Activated CD4-positive, alpha-beta memory T cell treated with anti-CD3 and anti-CD28 coated beads, Interleukin-2, amount 10 ng/mL, durations not matched to agents 7 days and 5 days (primary cell): ENCODE data around the gene MAST4. TPM values are rescaled to one million over a fixed set of nuclear protein-coding genes. Genes with fewer than 3 reads are reported as not detected.

ENCODE experiments used
- CTCF ChIA-PET: fragments of 350-600 bp; sonication (Branson Sonifier 250); formaldehyde crosslinking; loops from one replicate; lab custom pipeline; 2021; ENCODE audit warnings: antibody characterized with exemption, inconsistent platforms; lab: Charles Lee
- POLR2A ChIA-PET: fragments of 350-600 bp; sonication (Branson Sonifier 250); formaldehyde crosslinking; loops from one replicate; lab custom pipeline; 2021; ENCODE audit warnings: antibody characterized with exemption; lab: Charles Lee
- DNase-seq: peaks from one replicate; pipeline ENCODE4 v3.0.0-alpha.2; 2020
- H3K27ac Mint-ChIP-seq: one replicate; pipeline ENCODE4 v1.8.0; 2021; ENCODE audit warnings: mild to moderate bottlenecking, mixed read lengths
- H3K27me3 Mint-ChIP-seq: one replicate; pipeline ENCODE4 v1.8.0; 2021; ENCODE audit warnings: mixed read lengths
- H3K36me3 Mint-ChIP-seq: one replicate; pipeline ENCODE4 v1.8.0; 2021; ENCODE audit warnings: low read depth, mixed read lengths
- H3K4me1 Mint-ChIP-seq: one replicate; pipeline ENCODE4 v1.8.0; 2021; ENCODE audit warnings: mixed read lengths
- H3K4me3 Mint-ChIP-seq: one replicate; pipeline ENCODE4 v1.8.0; 2021; ENCODE audit warnings: mild to moderate bottlenecking, mixed read lengths
- H3K9me3 Mint-ChIP-seq: one replicate; pipeline ENCODE4 v1.8.0; 2021; ENCODE audit warnings: mixed read lengths
- total RNA-seq, 2 experiments: library from RNA; stranded (reverse); gene quantifications; one replicate each; pipeline ENCODE4 v1.2.3, GENCODE V29; 2021

Gene MAST4
- total RNA-seq, 2 experiments from 2014 or later: 38.0 to 38.3 TPM

DNA sequence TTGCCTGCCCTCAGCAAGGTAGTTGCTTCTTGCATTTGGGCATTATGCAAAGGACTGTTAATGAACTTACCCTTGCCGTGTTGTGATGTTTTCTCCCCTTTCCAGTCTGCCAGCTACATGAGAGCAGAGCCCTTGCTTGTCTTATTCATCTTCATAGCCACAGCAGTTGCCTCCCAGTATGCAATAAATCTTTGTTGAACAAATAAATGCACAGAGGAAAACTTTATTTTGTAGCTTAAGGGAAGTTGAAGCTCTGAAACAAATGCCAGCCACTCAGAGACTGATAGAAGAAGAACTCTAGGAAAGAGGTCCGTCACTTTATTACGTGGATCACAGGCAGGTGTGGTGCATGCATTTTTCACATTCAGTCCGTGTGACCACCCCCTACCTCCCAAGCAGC is 19.7 kb downstream of the MAST4 start:
- Mint-ChIP-seq H3K27ac (no peak overlapping the region), H3K36me3 (no peaks in the 10 kb centered on the region), H3K27me3 (peaks cover 33% of the 10 kb centered on the region), H3K4me1 (peaks cover 25% of the 10 kb centered on the region), H3K9me3 (no peaks in the 10 kb centered on the region), H3K4me3 (no peak overlapping the region)
- DNase-seq: no peak
- POLR2A ChIA-PET: interaction anchor here (1.5 kb wide), 1 partner anchor 690 kb away, joined by 4 read pairs; the partner anchor contains the start of gene ERBIN
- CTCF ChIA-PET: no interaction called here

DNA sequence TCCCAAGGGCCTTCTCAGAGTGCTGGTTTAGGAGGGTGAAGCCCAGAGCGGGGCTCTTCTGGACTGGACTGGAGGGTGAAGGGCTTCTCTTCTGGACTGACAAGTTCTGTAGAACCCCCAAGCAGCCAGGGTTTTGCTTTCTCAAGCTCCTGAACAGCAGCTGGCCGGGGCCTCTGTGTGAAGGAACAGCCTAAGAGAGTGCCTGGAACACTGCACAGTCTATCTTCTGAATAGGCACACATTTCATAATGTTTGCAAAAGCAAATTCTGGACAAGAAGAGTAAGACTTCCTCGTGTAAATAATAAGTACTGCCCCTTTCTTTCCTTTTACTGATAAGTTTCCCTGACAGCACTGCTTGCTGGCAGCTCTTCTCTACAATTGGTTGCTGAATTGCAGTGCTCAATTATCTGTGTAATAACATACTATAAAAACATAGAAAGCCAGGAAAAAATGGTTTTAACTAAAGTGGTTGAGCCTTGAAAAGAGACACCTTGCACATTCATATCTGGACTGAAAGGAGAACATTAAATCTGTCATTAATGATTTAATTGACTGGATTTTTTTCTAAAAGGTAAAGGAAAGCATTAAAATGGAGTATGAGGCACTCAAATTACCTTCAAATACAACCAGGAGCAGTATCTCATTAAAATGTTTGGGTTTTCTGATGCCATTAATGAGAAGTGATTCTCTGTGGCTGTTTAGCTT is 20.5 kb downstream of the MAST4 start:
- no peak for DNase-seq
- Mint-ChIP-seq H3K9me3 (no peaks in the 10 kb centered on the region), H3K27me3 (peaks cover 32% of the 10 kb centered on the region), H3K4me3 (no peak overlapping the region), H3K36me3 (no peaks in the 10 kb centered on the region), H3K27ac (no peak overlapping the region), H3K4me1 (peaks cover 30% of the 10 kb centered on the region)
- CTCF ChIA-PET: no interaction called here
- POLR2A ChIA-PET: no interaction called here

DNA sequence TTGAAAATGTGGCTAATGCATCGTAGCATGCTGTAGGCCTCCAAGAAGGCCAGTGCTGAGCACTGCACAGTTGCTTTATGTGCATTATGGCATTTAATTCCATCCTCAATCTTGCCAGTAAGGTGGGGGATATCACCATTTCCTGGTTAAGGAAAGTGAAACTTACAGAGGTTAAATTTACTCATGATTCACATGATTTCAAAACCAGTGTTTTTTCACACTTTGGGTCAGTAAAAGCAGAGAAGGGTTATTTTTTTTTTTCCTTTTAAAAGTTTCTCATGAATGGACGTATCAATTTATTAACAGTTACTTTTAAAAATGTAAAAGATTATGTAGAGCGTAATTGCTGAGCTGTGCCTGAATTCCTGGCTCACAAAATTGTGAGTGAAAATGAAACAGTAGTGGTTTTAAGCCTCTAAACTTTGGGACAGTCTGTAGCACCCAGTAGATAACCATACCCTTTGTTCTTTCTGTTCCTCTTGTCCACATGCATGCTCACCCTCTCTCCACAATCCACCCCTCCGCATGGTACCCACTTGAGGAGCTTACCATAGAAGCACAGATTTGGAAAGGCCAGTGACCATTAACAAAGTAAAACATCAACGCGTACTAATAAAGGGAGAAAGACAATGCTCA is 21.2 kb downstream of the MAST4 start:
- Mint-ChIP-seq H3K27ac (peak overlapping the region; percentile 44), H3K9me3 (no peaks in the 10 kb centered on the region), H3K27me3 (peaks cover 30% of the 10 kb centered on the region), H3K4me1 (peaks cover 30% of the 10 kb centered on the region), H3K36me3 (no peaks in the 10 kb centered on the region), H3K4me3 (no peak overlapping the region)
- ChIA-PET CTCF (no interaction called here), POLR2A (interaction anchor here (0.6 kb wide), 1 partner anchor 436 kb away, joined by 3 read pairs; no protein-coding TSS in a partner anchor)
- DNase-seq: no peak

DNA sequence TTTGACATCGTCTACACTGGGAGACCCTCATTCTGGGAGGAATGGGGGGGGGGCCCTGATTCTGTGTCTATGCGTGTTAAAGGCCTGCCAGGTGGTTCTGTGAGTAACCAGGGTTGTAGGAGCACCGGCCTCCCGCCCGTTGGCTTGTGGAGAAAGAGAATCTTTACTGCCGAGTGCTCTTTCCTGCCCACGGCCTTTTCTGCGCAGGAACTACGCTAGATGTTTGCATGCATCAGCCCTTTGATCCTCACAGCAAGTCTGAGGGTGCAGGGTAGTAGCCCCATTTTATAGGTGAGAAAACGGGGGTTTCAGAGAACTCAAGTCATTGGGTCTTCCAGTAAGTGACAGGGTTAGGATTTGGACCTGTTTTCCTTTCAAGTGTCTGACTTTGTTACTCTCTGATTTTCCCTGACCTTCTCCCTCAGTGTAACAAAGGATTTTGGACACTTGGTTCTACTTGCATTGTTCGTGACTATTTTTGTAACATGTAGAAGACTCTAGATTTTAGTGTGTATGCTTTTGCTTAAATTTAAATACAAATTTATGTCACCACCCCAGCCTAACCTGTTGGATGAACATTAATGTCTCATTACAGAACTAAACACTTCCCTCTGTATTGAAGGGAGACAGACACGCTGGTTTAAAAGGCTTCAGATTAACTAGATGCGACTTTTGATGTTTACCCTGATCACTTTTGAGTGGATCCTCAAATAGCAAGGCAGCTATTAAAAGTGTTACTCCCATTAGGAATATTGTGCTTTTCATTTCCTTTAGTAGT is 22.0 kb downstream of the MAST4 start:
- CTCF ChIA-PET: interaction anchor here (0.6 kb wide), 1 partner anchor 293 kb away, joined by 5 read pairs; no protein-coding TSS in a partner anchor
- no peak overlapping the region for H3K27ac Mint-ChIP-seq

DNA sequence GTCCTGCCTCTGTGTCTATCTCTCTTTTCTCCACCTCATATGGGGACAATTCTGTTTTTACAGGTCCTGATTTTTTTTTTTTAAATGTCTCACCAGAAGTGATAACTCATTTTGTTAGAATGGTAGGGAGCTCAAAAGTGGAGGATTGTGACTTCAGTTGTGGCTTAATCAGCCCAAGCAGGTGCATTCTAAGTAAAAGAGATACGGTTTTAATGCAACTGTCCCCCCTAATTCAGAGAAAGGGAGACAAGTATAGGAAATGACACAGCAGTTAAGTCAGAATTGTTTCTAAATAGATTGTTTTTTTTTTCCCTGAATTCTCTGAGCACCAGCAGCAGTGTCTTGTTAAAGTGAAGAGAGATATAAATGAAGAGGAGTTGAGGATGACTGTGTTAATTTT is 24.5 kb downstream of the MAST4 start:
- Mint-ChIP-seq H3K36me3 (no peaks in the 10 kb centered on the region), H3K4me1 (peaks cover 30% of the 10 kb centered on the region), H3K9me3 (peaks cover 4% of the 10 kb centered on the region), H3K27ac (peak overlapping the region; percentile 17), H3K4me3 (no peak overlapping the region), H3K27me3 (peaks cover 27% of the 10 kb centered on the region)
- no peak for DNase-seq
- ChIA-PET CTCF (no interaction called here), POLR2A (no interaction called here)

More for the DNA sequence above, 22.0 kb downstream of the MAST4 start:
- Mint-ChIP-seq H3K4me1 (peaks cover 30% of the 10 kb centered on the region), H3K9me3 (no peaks in the 10 kb centered on the region), H3K4me3 (no peak overlapping the region), H3K27me3 (peaks cover 27% of the 10 kb centered on the region), H3K36me3 (no peaks in the 10 kb centered on the region)
- DNase-seq: no peak
- POLR2A ChIA-PET: no interaction called here

DNA sequence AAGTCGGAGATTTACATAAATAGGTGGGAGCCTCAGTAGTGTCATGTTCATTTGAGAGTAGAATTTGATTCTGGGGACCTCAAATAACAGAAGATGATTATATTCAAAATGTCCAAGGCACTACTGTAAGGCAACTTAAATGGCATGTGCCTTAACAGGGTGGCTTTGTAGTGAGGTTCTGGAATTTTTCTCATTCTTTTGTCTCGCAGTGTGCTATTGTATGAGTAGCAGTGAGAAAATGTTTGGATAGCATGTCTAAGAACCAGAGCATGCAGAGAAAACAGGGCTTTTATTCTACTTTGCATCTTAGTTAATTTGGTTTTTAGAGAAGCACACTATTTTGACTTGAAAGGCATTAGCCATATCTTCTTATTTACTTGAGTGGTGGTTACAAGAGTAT is 25.0 kb downstream of the MAST4 start:
- peaks cover 4% of the 10 kb centered on the region for H3K9me3 Mint-ChIP-seq
- POLR2A ChIA-PET: no interaction called here
- H3K4me1 Mint-ChIP-seq: peaks cover 30% of the 10 kb centered on the region
- peak overlapping the region; percentile 17 for H3K27ac Mint-ChIP-seq
- H3K36me3 Mint-ChIP-seq: no peaks in the 10 kb centered on the region
- no peak overlapping the region for H3K4me3 Mint-ChIP-seq
- no peak for DNase-seq
- CTCF ChIA-PET: no interaction called here
- H3K27me3 Mint-ChIP-seq: peaks cover 26% of the 10 kb centered on the region

DNA sequence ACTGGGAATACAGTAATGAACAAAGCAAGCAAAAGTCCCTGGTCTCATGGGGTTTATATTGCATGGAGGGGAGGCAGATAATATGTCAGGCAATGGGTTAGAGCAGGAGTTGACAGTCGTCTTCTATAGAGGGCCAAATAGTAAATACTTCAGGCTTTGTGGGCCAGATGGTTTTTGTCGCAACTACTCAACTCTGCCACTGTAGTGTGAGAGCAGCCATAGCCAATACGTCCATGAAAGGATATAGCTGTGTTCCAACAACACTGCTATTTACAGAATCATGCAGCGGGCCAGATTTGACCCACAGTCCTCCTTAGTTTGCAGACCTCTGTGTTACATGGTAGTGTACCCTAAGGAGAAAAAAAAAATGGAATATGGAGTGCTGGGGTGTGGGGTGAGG is 25.5 kb downstream of the MAST4 start:
- peaks cover 4% of the 10 kb centered on the region for H3K9me3 Mint-ChIP-seq
- no peak overlapping the region for H3K4me3 Mint-ChIP-seq
- CTCF ChIA-PET: no interaction called here
- DNase-seq: no peak
- peaks cover 28% of the 10 kb centered on the region for H3K4me1 Mint-ChIP-seq
- H3K27me3 Mint-ChIP-seq: peaks cover 28% of the 10 kb centered on the region
- no peaks in the 10 kb centered on the region for H3K36me3 Mint-ChIP-seq
- H3K27ac Mint-ChIP-seq: no peak overlapping the region
- POLR2A ChIA-PET: no interaction called here

DNA sequence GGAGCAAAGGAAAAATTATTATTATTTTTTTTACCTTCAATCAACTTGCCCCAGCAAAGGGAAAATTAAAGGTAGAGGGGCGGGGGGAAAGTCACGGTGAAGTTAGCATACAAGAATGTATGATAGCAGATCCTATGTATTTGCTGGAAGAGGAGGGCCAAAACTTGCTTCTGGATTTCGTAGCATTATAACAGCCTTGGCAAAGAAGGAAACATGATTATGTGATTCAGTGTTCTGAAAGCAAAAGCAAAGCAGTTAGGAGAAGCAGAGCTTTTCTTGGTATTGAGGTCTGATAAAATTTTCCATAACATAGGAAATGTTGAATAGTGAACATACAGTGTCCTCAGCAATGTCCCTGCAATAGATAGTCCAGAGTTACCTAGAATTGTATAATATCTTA is 32.4 kb downstream of the MAST4 start:
- ChIA-PET CTCF (no interaction called here), POLR2A (no interaction called here)
- Mint-ChIP-seq H3K27ac (no peak overlapping the region), H3K36me3 (no peaks in the 10 kb centered on the region), H3K4me3 (no peak overlapping the region), H3K27me3 (peaks cover 26% of the 10 kb centered on the region), H3K9me3 (peaks cover 2% of the 10 kb centered on the region), H3K4me1 (no peaks in the 10 kb centered on the region)
- DNase-seq: no peak

DNA sequence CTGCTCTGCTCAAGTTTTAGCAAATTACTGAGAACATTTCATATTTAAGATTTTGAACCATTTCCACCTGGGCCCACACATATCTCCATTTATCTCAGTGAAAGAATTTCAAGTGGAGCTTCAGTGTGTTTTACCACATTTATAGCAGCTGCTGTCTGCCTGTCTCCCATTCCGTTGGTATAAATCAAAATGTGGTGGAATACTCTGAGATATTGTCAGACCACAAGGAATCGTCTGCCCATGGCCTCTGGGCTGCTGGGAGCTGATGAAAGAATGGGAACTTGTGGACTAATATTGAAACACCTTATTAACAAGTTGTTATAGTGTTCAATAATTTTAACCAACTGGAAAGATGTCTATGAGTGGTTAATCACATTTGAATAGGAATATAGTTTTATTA is 33.3 kb downstream of the MAST4 start:
- ChIA-PET POLR2A (no interaction called here), CTCF (no interaction called here)
- no peaks in the 10 kb centered on the region for H3K9me3 Mint-ChIP-seq
- peaks cover 24% of the 10 kb centered on the region for H3K27me3 Mint-ChIP-seq
- DNase-seq: no peak
- no peak overlapping the region for H3K4me3 Mint-ChIP-seq
- no peak overlapping the region for H3K27ac Mint-ChIP-seq
- H3K36me3 Mint-ChIP-seq: no peaks in the 10 kb centered on the region
- H3K4me1 Mint-ChIP-seq: no peaks in the 10 kb centered on the region

DNA sequence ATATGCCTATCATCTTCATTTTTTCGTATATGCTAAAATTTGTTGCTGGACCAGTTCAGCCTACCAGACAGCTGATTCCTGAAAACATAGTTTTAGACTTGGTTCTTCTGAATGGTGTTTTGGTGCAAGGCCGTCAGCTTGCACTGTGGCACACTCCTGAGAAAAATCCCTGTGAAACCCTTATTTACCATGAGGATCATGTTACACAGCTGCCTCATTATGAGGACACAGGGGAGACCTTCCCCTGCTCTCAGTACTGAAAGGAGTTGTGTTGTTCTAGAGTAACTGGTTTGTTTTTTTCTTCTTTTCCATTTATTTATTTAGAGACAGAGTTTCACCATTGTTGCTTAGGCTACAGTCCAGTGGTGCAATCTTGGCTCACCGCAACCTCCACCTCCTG is 37.6 kb downstream of the MAST4 start:
- H3K27ac Mint-ChIP-seq: no peak overlapping the region
- H3K4me1 Mint-ChIP-seq: no peaks in the 10 kb centered on the region
- ChIA-PET POLR2A (no interaction called here), CTCF (no interaction called here)
- no peak overlapping the region for H3K4me3 Mint-ChIP-seq
- no peak for DNase-seq
- no peaks in the 10 kb centered on the region for H3K9me3 Mint-ChIP-seq
- H3K27me3 Mint-ChIP-seq: peaks cover 26% of the 10 kb centered on the region
- H3K36me3 Mint-ChIP-seq: no peaks in the 10 kb centered on the region

DNA sequence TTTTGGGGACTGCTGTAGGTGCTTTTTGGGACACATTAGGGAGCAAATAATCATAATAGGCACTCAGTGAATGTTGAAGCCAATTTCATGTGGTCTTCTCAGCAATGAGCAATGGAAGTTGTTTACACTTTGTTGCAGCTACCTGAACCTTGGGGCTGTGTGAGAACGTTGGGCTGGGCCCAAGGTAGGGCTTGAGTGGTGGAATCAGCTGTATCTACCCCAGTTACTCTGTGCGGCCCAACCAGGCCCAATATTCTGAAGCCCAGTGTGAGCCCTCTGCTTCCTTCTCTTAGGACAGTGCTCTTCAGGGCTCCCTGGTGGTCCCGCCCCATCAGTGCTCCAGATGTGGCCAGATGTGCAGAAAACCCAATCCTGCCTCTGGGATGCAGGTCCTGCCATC is 38.4 kb downstream of the MAST4 start:
- no peaks in the 10 kb centered on the region for H3K4me1 Mint-ChIP-seq
- peaks cover 26% of the 10 kb centered on the region for H3K27me3 Mint-ChIP-seq
- DNase-seq: no peak
- POLR2A ChIA-PET: no interaction called here
- H3K27ac Mint-ChIP-seq: no peak overlapping the region
- no peak overlapping the region for H3K4me3 Mint-ChIP-seq
- no peaks in the 10 kb centered on the region for H3K36me3 Mint-ChIP-seq
- CTCF ChIA-PET: no interaction called here
- no peaks in the 10 kb centered on the region for H3K9me3 Mint-ChIP-seq

DNA sequence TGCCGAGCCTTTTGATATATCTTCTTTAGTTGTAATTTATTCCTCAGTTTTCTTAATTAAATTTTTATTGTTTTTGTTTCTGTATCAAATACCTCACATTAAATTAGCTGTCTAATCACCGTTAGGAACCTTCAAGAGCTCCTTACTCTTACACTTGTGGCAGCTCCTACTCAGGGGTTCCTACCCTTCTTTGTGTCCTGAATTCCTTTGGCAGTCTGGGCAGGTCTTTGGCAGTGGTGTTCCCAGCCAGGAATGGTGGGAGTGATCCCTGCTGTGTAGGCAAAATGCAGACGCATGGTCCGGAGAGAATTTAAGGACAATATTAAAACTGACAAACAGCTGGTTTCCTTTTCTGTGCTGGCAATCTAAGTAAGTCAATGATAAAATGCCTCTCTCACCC is 41.8 kb downstream of the MAST4 start:
- Mint-ChIP-seq H3K4me1 (no peaks in the 10 kb centered on the region), H3K9me3 (no peaks in the 10 kb centered on the region), H3K27me3 (peaks cover 28% of the 10 kb centered on the region), H3K27ac (no peak overlapping the region), H3K4me3 (no peak overlapping the region), H3K36me3 (no peaks in the 10 kb centered on the region)
- ChIA-PET CTCF (no interaction called here), POLR2A (no interaction called here)
- DNase-seq: no peak

DNA sequence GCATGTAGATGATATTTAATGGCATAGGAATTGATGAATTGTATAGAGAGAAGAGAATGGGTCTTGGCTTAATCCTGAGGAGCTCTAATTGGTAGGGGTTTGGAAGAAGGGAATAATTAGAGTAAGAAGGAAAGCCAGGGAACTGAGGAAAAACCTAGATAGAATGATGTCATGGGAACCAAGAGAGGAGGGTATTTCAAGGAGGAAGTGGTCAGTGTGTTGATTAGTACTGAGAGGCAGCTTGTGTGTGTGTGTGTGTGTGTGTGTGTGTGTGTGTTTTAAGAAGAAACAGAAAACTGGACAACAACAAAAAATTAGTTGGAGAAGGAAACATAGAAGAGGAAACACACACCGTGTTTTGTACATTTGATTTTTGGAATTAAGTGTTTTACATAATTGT is 42.8 kb downstream of the MAST4 start:
- H3K4me1 Mint-ChIP-seq: no peaks in the 10 kb centered on the region
- no peaks in the 10 kb centered on the region for H3K36me3 Mint-ChIP-seq
- H3K27ac Mint-ChIP-seq: no peak overlapping the region
- H3K27me3 Mint-ChIP-seq: peaks cover 33% of the 10 kb centered on the region
- ChIA-PET CTCF (no interaction called here), POLR2A (no interaction called here)
- DNase-seq: no peak
- no peak overlapping the region for H3K4me3 Mint-ChIP-seq
- H3K9me3 Mint-ChIP-seq: no peaks in the 10 kb centered on the region
